Iris pigment epithelial cell (primary cell): ENCODE data around the gene GRK5.

ENCODE experiments used
- DNase-seq: peaks from one replicate; pipeline ENCODE4 v3.0.0-alpha.2; 2011; ENCODE audit warnings: low read depth

The GRK5 gene

DNA sequence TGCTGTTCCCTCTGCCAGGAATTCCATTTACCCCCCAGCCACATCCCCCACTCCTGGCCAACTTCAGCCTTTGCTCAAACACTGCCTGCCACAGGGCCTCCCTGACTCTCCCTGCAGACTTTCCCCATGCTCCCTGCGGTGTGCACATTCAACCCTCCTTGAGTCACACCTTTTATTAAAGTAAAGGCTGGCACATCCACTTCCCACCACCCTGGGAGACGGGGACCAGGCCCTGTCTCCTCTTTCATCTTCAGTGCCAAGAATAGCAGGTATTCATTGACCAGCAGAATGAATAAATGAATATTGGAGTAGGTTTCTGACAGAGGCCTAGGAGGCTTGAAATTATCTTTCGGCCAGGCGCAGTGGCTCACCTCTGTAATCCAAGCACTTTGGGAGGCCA is 91.4 kb downstream of the GRK5 start:
- DNase-seq = no peak

DNA sequence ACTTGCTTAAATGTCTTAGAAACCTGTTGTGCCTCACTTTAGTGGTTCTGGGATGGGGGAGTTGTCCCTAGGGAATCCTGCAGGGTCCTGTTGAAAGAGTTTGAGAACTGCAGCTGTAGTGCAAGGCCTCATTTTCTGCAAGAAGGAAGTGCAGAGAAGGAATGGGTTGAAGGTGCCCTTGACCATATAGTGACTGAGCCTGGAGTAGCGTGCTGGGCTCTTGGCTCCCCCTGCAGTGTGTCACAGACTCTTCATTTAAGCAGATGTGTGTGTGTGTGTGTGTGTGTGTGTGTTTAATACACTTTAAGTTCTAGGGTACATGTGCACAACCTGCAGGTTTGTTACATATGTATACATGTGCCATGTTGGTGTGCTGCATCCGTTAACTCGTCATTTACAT is 92.2 kb downstream of the GRK5 start:
- no peak for DNase-seq

DNA sequence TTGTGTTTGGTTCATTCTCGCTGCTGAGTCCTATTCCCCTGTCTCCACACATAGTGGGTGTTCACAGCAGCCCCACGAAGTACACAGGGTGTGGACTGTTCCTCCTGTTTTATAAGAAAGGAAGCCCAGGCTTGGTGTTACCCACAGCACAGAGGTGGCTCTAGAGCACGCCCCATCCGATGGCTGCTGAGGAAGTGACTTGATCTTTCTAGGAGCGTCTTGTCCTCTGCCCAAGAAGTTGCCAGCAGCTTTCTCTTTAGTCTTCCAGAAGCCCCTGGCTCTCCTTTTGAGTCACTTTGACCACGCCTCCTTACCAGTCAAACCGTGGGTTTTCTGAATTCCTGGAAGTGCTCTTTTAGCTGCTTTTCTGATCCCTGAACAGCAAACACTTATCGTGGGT is 94.0 kb downstream of the GRK5 start:
- no peak for DNase-seq

DNA sequence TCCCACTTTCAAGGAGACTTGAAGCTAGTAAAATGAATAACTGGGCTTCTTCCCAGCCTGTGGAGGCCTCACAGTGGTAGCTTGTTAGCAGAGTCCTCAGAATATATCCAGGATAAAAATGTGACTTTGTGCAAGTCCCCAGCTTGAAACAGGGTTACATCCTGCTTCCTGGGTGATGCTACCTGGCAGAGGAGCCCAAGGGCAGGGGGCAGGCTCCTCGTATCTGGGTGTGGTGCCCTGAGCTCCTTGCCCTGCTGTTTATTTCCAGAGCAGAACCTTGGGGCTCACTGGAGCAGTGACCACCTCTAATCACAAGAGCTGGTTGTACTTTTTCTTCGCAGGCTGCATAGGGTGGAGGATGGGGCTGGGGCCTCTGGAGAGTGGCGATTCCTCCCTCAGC is 94.8 kb downstream of the GRK5 start:
- DNase-seq = no peak

DNA sequence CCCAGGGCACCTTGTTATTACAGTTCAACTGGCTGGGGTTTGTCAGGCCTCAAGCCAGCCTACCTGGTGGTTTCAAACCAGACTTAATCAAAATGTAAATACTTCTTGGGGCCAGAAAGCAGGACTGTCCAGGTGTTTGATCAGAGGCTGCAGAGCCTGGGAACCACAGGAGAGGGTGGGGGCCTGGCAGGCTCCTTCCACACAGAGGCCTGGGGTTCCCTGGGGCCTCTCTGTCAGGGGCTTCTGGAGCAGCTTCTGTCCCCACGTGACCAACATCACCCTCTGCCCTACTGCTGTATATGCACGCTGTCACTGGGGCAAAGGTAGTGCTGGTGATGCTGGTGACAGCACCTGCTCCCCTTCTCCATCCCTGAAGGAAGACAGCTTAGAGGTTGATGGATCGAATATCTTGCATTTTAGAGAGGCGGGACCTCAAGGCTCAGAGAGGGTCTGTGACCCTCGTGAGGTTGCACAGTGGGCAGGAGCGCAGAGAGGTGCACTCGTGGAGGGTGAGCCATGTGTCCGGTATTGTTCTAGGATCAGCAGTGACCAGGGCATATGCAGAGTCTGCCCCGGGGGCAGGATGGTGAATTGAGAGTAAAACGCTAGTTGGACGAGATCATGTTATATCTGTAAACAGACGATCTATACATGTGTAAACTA is 95.4 kb downstream of the GRK5 start:
- DNase-seq = no peak

DNA sequence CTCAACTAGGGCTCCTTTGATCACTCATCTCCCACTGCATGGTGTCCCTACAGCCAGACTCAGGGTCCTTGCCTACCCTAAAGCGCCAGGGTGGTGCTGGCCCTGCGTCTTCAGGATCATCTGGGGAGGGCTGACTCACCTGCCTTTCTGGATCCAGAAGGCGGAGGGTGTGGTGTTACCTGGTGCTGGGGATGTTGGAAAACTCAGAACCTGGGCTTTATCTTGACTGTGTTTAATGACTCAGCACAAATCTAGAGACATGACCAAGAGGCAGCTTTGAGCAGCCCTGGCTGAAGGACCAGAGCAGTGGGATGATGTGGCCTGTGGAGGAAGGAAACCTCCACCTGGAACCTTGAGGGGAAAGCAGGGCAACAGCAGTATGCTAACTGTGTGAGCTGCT is 96.5 kb downstream of the GRK5 start:
- no peak for DNase-seq

DNA sequence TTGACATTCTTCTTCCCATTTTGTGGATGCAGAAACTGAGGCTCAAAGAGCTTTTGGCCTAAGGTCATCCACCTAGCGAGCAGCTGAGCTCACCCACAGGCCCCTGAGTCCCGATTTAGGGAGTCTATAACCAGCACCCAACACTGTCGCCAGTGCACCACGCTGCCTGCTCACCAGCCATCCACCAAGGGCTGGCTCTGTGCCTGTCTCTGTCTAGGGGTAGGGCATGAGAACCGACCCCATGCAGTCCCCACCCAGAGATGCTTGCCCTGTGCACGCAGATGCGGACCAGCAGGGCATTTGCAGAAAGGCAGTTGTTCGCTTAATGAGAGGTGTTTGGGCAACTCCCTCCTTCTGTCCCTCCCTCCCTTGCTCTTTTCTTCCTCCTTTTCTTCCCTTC is 97.2 kb downstream of the GRK5 start:
- DNase-seq = no peak

DNA sequence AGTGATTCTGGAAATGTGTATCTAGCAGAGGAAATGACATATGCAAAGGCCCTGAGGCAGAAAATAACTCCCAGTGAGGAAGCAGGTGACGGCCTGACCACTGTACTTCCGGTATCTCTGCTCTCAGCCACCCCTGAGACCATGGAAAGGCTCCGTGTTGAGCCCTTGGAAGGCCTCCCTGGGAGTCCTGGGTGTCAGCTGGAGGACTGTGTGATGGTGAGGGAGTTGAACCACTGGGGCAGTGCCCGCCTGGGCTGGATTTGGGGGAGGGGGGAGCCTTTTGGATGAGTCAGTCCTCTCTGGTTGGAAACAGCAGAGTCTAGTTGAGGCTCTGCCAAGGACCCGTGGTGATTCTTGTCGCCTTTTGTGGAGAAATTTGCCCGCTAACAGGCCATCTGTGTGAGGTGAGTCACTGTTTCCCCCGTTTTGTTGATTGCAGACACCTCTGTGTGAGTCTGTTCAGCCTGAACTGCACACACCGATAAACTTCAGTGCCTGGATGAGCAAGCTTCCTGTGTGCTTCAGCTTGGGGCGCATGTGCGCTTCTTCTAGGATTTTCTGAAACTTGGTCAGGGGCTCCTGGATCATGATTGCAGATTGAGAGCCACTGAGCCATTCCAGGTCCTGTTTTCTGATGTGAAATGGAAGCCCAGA is 98.6 kb downstream of the GRK5 start:
- DNase-seq = peak; percentile 99

DNA sequence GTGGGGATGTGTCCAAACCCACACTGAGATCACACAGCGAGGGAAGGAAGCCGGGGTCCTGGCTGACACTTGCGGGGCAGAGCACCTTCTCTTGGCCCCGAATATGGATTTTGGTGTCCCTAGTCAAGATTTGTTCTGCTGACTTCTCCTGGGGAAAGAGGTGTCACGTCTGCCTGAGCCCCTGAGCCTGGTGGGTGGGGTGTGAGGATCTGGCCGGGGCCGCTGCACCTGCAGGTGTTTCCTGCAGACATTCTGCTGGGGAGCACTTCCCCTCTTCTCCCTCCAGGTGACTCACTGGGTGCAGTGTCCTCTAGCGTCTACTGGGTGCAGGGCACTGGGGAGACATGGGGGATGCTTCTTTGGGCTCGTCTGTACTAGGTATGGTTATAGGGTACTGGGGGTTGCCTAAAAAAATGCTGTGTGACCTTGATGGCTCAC is 99.2 kb downstream of the GRK5 start:
- peak; percentile 47 for DNase-seq

DNA sequence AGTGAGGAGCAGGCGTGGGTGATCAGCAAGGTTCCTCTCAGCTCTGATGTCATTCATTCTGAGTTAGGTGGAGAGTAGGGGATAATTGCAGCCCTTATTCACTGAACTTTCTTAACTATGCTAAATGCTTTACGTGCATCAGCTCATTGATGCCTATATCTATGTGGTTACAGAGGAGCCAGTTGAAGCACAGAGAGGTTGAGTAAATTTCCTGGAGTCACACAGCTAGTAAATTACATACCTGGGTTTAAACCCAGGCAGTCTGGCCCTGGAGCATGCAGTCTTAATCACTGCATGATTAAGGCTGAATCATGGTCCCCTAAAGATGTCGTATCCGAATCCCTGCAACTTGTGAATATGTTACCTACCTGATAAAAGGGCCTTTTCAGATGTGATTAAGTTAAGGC is 99.6 kb downstream of the GRK5 start:
- peak; percentile 50 for DNase-seq

DNA sequence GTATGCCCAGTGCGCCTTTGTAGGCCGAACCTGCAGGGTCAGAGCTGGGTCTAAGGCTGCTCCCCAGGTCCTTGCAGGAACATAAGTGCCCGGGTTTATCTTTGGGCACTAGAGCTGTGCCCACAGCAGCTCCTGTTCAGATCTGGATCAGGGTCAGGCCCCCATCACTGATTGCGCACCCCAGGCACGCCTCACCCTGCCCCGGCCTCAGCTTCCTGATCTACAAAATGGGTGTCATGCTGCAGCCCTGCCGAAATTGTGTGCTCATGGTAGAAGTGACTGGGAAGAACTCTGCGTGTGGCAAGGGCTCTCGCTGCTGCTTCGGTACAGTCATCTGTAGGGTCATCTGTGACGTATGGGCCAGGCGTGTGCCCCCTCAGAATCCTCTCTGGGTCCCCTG is 100.7 kb downstream of the GRK5 start:
- no peak for DNase-seq

DNA sequence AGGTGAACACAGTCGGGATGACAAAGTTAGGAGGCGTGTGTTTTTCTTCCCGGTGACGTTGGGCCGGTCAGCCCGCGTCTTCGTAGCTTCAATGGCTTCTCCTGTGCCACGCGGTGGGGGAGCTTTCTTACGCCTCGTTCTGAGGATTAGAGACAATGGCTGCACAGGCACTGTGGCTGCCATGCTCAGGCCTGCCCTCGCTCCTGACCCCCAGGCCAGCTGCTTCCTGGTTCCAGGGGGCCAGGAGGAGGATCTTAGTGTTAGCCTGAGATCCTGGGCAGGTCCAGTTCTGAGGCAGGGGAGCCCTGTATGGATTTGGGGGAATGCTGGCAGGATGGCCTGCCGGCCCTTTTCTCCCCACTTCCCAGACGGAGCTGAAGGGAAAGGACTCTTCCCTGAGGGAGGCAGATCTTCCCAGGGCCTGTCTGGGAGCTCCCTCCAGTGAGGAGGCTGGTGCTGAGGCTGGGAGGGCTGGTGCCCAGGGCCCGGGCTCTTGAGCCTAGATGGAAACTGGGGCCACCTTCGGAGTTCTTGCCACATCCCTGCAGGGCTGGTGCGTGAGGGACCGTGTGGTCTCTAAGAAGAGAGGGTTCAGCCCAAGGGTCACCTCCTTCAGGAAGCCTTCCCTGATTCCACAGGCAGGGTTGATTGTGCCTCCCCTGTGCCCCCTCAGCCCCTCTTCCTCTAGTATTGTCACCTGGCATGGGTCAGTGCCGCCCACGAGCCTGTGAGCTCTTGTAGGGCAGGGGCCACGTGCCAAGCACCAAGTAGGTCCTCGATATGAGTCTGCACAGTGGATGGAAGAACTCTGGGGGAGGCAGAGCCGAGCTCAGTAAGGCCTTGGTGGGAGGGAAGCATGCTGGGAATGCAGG is 101.4 kb downstream of the GRK5 start:
- no peak for DNase-seq

DNA sequence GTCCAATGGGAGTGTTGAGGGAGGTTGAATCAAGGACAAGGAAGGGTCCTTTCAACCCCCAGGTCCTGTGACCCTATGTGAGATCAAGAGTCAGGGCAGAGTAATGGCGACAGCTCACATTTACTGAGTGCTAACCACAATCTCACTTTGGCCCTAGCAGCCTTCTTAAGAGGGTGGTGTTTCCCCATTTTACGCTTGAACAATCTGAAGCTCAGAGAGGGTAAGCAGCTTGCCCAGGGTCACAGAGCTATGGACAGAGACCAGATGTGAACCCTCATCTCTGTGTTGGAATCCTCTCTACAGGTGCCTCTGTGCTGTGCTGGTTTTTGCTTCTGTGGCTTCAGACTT is 102.0 kb downstream of the GRK5 start:
- no peak for DNase-seq

DNA sequence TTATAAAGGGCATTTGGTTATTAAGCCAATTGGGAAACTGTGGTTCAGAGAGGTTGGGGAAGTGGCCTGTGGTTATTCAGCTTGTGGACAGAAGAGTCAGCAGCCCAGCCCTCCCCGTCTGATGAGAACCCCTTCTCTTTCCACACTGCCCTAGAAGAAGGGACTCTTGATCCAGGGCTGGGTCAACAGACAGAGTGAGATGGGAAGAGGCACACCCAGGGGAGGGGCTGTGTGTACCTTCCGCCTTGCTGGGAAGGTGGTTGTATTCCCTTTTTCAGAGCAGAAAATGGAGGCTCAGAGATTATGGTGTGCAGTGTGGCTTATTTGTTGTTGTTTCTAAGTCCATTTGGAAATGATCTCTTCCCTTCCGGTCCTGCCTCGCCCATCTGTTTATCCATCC is 103.4 kb downstream of the GRK5 start:
- DNase-seq = no peak

DNA sequence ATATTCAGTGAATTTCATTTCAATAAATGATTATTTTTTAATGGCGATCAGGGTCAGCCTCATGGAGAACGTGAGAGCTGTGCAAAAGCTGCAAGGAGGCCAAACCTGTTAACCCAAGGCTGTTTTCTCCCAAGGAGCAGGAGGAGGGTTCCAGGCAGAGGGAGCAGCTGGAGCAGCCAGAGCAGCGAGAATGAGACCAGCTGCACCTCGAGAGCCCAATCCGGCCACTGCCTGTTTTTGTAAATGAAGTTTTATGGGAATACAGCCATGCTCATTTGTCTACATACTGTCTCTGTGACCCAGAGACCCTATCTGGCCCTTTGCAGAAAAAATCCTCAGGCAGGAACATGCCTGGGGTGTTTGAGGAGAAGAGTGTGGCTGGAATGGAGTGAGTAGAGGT is 104.9 kb downstream of the GRK5 start:
- no peak for DNase-seq

DNA sequence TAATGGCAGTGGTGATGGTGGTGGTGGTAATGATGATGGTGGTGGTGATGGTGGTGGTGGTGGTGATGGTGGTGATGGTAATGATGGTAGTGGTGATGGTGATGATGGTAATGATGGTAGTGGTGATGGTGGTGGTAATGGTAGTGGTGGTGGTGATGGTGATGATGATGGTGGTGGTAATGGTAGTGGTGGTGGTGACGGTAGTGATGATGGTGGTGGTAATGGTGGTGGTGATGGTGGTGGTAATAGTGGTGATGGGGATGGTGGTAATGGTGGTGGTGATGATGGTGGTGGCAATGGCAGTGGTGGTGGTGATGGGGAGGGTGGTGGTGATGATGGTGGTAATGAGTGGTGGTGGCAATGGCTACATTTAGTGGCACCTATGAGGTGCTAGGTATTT is 105.7 kb downstream of the GRK5 start:
- no peak for DNase-seq

DNA sequence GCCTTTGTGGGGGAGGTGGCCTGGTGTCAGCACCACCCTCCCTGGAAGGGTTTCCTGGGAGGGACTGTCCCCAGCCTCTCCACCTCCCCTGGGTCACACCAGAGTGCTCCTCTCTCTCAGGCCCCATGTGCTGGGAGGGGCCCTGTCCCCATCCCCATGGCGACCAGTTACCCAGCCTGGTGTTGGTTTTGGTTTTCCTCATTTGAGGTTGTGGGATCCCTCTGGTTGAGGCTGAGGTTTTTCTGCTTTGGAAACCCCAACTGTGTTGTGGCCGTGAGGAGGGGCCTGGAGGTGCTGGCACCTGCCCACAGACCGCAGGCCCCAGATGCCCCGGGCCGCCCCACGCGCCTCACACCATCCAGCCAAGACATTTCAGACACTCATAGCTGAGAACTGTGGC is 106.3 kb downstream of the GRK5 start:
- no peak for DNase-seq

DNA sequence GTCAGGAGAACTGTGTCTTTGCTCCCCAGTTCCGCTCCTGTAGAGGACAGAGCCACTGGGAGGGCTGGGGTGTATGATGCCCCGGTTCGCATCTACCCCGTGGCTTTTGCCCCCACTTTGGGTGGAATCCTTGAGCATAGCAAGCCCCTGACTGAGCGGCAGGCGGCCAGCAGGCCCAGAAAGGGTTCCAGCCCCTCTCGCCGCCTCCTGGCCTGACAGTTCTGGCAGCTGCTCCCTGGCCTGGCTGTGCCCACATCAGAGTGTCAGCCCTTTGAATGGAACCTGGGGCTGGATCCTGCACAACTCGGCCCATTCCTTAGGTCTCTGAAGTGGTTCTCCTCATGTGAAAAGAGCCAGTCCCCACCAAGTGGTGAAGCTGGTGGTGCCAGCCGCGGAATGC is 106.7 kb downstream of the GRK5 start:
- no peak for DNase-seq

DNA sequence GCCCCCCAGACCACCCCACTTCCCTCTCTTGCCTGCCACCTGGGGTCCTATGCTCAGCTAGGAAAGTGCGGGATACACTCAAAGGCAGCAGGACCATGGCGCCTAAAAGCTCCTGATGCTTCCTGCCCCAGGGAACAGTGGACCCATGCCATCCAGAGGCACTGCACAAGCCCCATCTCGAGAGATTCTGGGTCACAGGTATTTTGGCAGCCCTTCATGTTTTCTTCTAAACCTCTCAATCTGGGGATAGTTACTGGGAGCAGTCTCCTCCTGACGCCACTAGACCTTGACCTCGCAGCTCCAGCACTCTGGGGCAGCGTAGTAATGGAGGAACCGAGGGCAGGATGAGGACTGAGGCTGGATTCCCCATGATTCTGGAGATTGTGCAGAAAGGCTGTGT is 107.1 kb downstream of the GRK5 start:
- DNase-seq = no peak

DNA sequence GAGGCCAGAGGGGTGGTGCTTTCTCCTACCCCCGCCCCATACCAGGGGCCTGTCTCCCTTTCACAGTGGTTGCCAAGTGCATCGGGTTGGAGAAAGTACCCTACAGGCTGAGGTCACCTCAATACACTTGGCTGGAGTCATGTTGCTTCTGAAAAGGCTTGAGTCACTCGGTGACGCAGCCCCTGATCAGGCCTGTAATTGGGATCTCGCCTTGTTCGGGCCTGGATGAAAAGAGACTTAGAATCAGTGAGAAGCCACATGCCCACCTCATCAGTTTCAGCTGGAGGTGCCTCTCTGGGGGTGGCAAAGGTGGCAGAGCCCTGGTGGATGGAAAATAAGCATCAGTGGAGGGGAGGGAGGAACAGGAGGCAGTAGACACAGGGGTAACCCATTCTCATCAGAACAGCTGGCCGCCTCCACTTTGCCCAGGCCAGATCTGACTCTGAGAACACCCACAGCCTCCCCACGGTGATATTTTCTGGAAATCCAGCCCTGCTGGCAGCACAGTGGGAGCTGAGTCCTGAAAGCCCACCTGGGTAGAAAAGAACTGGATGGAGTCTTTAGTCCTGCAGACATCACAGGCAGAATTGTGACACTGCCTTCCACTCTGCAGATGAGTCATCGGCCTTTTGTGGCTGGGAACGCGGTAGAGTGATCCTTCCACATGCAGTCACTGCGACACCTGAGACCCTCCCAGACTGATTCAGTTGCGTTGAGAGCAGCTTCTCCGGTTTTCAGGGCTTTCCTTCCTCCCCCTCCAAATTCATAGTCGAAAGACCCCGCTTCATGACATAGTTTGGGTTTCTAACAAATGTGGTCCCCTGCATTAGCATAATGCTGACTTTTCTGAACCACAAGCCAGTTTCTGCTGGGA is 108.0 kb downstream of the GRK5 start:
- peak; percentile 98 for DNase-seq

DNA sequence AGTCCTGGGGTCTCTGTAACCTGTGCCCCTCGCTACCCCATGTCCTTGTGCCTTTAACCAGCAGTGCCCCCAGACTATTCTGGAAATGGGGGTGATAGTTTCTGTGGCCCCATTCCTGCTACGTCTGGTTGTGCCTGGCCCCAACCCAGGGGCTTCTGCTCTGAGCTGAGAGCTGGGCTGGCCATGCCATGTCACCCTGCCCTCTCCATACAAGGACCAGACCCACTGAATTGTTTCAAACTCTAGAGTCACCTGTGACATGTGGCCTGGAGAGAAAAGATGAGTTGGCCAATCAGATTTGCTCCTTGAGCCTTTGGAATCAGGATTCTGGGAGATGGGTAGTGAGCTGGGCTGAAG is 108.6 kb downstream of the GRK5 start:
- DNase-seq = no peak

DNA sequence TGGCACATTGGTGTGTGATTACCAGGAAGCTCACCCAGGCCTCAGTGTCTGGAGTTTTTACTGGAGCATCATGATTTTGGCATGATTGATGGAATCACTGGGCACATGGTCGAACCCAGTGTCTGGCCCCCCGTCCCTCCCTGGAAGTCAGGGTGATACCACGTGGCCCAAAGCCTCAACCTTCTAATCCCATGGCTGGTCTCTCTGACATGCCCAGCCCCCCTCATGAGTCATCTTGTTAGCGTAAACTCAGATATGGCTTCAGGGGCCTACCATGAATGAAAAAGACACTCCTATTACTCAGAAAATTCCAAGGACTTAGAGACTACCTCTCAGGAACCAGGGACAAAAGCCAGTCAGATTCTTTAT is 109.3 kb downstream of the GRK5 start:
- peak; percentile 93 for DNase-seq
